Suprapubic skin (tissue), 4 donors: ENCODE results near the gene SLC39A2. TPM values are rescaled to one million over a fixed set of nuclear protein-coding genes. Genes with fewer than 3 reads are reported as not detected.

Experiments
- DNase-seq, 2 donors: peaks; one replicate each; pipeline ENCODE4 v3.0.0-alpha.2; 2019; ENCODE audit warnings: low spot score in 2 of 2
- H3K27ac ChIP-seq: fragments of 200-600 bp; sonication (generic); one replicate; pipeline ENCODE4 v1.5.1; 2019
- H3K27me3 ChIP-seq: fragments of 200-600 bp; sonication (generic); one replicate; pipeline ENCODE4 v1.5.1; 2019
- H3K36me3 ChIP-seq: fragments of 200-600 bp; sonication (generic); one replicate; pipeline ENCODE4 v1.5.1; 2019
- H3K4me1 ChIP-seq: fragments of 200-600 bp; sonication (generic); one replicate; pipeline ENCODE4 v1.5.1; 2019
- H3K4me3 ChIP-seq: fragments of 200-600 bp; sonication (generic); one replicate; pipeline ENCODE4 v1.5.1; 2019; ENCODE audit warnings: mild to moderate bottlenecking
- H3K9me3 ChIP-seq: fragments of 200-600 bp; sonication (generic); one replicate; pipeline ENCODE4 v1.5.1; 2019
- CTCF ChIP-seq, 2 donors: fragments of 200-600 bp in 1 of 2; fragments of 450-650 bp in 1 of 2; sonication (generic) in 1 of 2; IDR thresholded peaks; one replicate each; pipeline ENCODE4 v1.5.1; 2016 to 2019; ENCODE audit warnings: antibody characterized with exemption in 2 of 2, mild to moderate bottlenecking in 1 of 2, moderate library complexity in 1 of 2
- EP300 ChIP-seq: sonication (generic); formaldehyde crosslinking; IDR thresholded peaks from one replicate; pipeline ENCODE4 v1.6.1; 2017; ENCODE audit warnings: antibody characterized with exemption
- POLR2A ChIP-seq, 2 donors: fragments of 450-650 bp; IDR thresholded peaks; one replicate each; pipeline ENCODE4 v1.6.1; 2017; ENCODE audit warnings: antibody characterized with exemption in 2 of 2, mild to moderate bottlenecking in 2 of 2, moderate library complexity in 2 of 2
- POLR2AphosphoS5 ChIP-seq, 3 donors: sonication (generic); formaldehyde crosslinking; IDR thresholded peaks; one replicate each; pipeline ENCODE4 v1.6.1; 2017; ENCODE audit warnings: antibody characterized with exemption in 3 of 3
- WGBS: methylation state at CpG from one replicate; pipeline ENCODE4 v1.1.5; 2018; 5-methylcytosine and 5-hydroxymethylcytosine counted together
- total RNA-seq, 4 donors: library from RNA; depleted of rRNA; stranded (reverse); fragments of >200 nt; gene quantifications; one replicate each; pipeline ENCODE4 v1.1.0, GENCODE V29; 2016

SLC39A2 gene
- total RNA-seq, 4 donors from 2014 or later: 5.1 to 46.7 (median 33.7) TPM

- TF ChIP-seq POLR2AphosphoS5 (IDR thresholded peaks at IDR 0.05) (peak in 2 of 3 donors; percentile 43 to 57), POLR2A (IDR thresholded peaks at IDR 0.05) (no peak), CTCF (IDR thresholded peaks at IDR 0.05) (peak; percentile 85 to 91), EP300 (no peak)
- Histone ChIP-seq H3K4me1 (peaks cover 9% of the 10 kb centered on the region), H3K36me3 (peaks cover 29% of the 10 kb centered on the region), H3K27me3 (no peaks in the 10 kb centered on the region), H3K27ac (no peak overlapping the region), H3K4me3 (no peak overlapping the region), H3K9me3 (no peaks in the 10 kb centered on the region)
- WGBS: 0% methylated on average over 4 of the region's 4 CpGs
- peak; percentile 90 to 93 for DNase-seq
Measured at GRCh38 chr14:21014761-21015190, 15.7 kb downstream of the SLC39A2 start.

- DNase-seq: peak in 1 of 2 donors; percentile 20
- H3K4me3 ChIP-seq: no peak overlapping the region
- no peak overlapping the region for H3K27ac ChIP-seq
- TF ChIP-seq EP300 (no peak), CTCF (IDR thresholded peaks at IDR 0.05) (no peak), POLR2A (IDR thresholded peaks at IDR 0.05) (no peak), POLR2AphosphoS5 (IDR thresholded peaks at IDR 0.05) (no peak)
- peaks cover 35% of the 10 kb centered on the region for H3K36me3 ChIP-seq
- no peaks in the 10 kb centered on the region for H3K27me3 ChIP-seq
- no peaks in the 10 kb centered on the region for H3K9me3 ChIP-seq
- 68% methylated on average over 6 of the region's 6 CpGs for WGBS
- H3K4me1 ChIP-seq: peaks cover 10% of the 10 kb centered on the region
Measured at GRCh38 chr14:21015312-21015711, 16.2 kb downstream of the SLC39A2 start.

- DNase-seq: peak in 1 of 2 donors; percentile 74
- TF ChIP-seq POLR2A (IDR thresholded peaks at IDR 0.05): no peak
- TF ChIP-seq CTCF (IDR thresholded peaks at IDR 0.05): no peak
- TF ChIP-seq POLR2AphosphoS5 (IDR thresholded peaks at IDR 0.05): no peak
- TF ChIP-seq EP300: no peak
- H3K4me3 ChIP-seq: no peak overlapping the region
- peaks cover 17% of the 10 kb centered on the region for H3K4me1 ChIP-seq
- no peak overlapping the region for H3K27ac ChIP-seq
- WGBS: 60% methylated on average over 9 of the region's 9 CpGs
- peaks cover 47% of the 10 kb centered on the region for H3K36me3 ChIP-seq
- no peaks in the 10 kb centered on the region for H3K27me3 ChIP-seq
- no peaks in the 10 kb centered on the region for H3K9me3 ChIP-seq
Measured at GRCh38 chr14:21016413-21017190, 17.5 kb downstream of the SLC39A2 start.

- 75% methylated on average over 28 of the region's 28 CpGs for WGBS
- DNase-seq: peak in 1 of 2 donors; percentile 71
- no peak overlapping the region for H3K4me3 ChIP-seq
- no peak for TF ChIP-seq EP300
- TF ChIP-seq CTCF (IDR thresholded peaks at IDR 0.05): no peak
- TF ChIP-seq POLR2A (IDR thresholded peaks at IDR 0.05): no peak
- TF ChIP-seq POLR2AphosphoS5 (IDR thresholded peaks at IDR 0.05): no peak
- no peaks in the 10 kb centered on the region for H3K9me3 ChIP-seq
- H3K36me3 ChIP-seq: peaks cover 50% of the 10 kb centered on the region
- H3K27ac ChIP-seq: no peak overlapping the region
- no peaks in the 10 kb centered on the region for H3K27me3 ChIP-seq
- peaks cover 27% of the 10 kb centered on the region for H3K4me1 ChIP-seq
Measured at GRCh38 chr14:21017528-21018245, 18.6 kb downstream of the SLC39A2 start.

- H3K4me3 ChIP-seq: no peak overlapping the region
- no peak overlapping the region for H3K27ac ChIP-seq
- H3K36me3 ChIP-seq: peaks cover 50% of the 10 kb centered on the region
- H3K4me1 ChIP-seq: peaks cover 33% of the 10 kb centered on the region
- TF ChIP-seq EP300: no peak
- TF ChIP-seq POLR2A (IDR thresholded peaks at IDR 0.05): no peak
- no peak for TF ChIP-seq POLR2AphosphoS5 (IDR thresholded peaks at IDR 0.05)
- no peak for TF ChIP-seq CTCF (IDR thresholded peaks at IDR 0.05)
- WGBS: 76% methylated on average over 7 of the region's 7 CpGs
- no peaks in the 10 kb centered on the region for H3K9me3 ChIP-seq
- DNase-seq: peak in 1 of 2 donors; percentile 53
- no peaks in the 10 kb centered on the region for H3K27me3 ChIP-seq
Measured at GRCh38 chr14:21018286-21018685, 19.2 kb downstream of the SLC39A2 start.
